Mucosa of descending colon (tissue), 3 donors: ENCODE results near the gene PHACTR1. TPM values are rescaled to one million over a fixed set of nuclear protein-coding genes. Genes with fewer than 3 reads are reported as not detected.
A peak's percentile ranks its signal among the peaks of the same experiment; 100 is the strongest.

Experiments used
- ATAC-seq: fragments of 200-7000 bp; cut with Tn5 transposase; one replicate; pipeline ENCODE4 v1.9.1; 2020; ENCODE audit warnings: mild to moderate bottlenecking, moderate library complexity
- DNase-seq, 3 donors: peaks; one replicate each; pipeline ENCODE4 v3.0.0-alpha.2; 2020
- H3K36me3 ChIP-seq: fragments of 200-600 bp; one replicate; pipeline ENCODE4 v1.8.0; 2021; ENCODE audit warnings: low read depth, mild to moderate bottlenecking
- H3K4me1 ChIP-seq: fragments of 200-600 bp; one replicate; pipeline ENCODE4 v1.8.0; 2021; ENCODE audit warnings: low read depth, mild to moderate bottlenecking
- H3K4me3 ChIP-seq: fragments of 200-600 bp; one replicate; pipeline ENCODE4 v1.8.0; 2021; ENCODE audit warnings: mild to moderate bottlenecking
- H3K9me3 ChIP-seq: fragments of 200-600 bp; one replicate; pipeline ENCODE4 v1.8.0; 2021; ENCODE audit warnings: mild to moderate bottlenecking
- CTCF ChIP-seq: fragments of 200-600 bp; IDR thresholded peaks from one replicate; pipeline ENCODE4 v1.8.0; 2022; ENCODE audit warnings: antibody characterized with exemption, mild to moderate bottlenecking
- intact Hi-C, 2 donors: fragments of 100-400 bp; cut with DNase I in 1 of 2; cut with micrococcal nuclease in 1 of 2; formaldehyde crosslinking; loops; one replicate each; pipeline versions ENCODE4 v1.11.0 to v1.11.1; 2022; cut with DNase I, micrococcal nuclease
- total RNA-seq, 3 donors: library from RNA; stranded (reverse); fragmentation: NEBNext Ultra II Directional in 2 of 3; extraction: Animal tissue kit (Norgen Biotek cat#: 25700) in 2 of 3; gene quantifications; one replicate each; pipeline versions ENCODE4 v1.2.1 to v1.2.4, GENCODE V29; 2021 to 2023
- donor health status: DM: no; HTN: no; CAD: no; lungs with moderate emphysema.
- donor health status: DM: no; HTN: no; CAD: no.
- donor health status: DM: no; HTN: yes; CAD: no.

The PHACTR1 gene
- total RNA-seq, 3 donors from 2014 or later, result 2.7 to 4.7 (median 3.1) TPM

DNA sequence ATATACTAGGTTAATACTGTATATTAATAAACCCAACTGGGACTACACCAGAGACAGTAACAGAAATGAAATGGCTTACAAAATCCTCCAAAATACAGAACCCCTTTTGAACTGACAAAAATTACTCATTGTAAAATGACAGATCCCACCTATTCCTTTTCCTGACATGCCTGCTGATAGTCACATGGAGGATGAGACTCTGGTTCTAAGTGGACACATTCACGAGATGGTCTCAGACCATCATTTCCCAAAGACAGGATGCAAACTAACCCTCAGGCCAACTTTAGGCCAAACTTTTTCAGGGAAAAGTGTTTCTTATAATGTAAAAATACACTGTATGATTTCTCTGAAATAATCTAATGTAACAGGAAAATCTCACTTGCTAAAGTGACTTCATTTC lies 589.2 kb downstream of the PHACTR1 start:
- Histone ChIP-seq H3K36me3 (peaks cover 5% of the 10 kb centered on the region), H3K4me3 (no peak overlapping the region), H3K4me1 (peaks cover 21% of the 10 kb centered on the region), H3K9me3 (no peaks in the 10 kb centered on the region)
- DNase-seq (no peak), ATAC-seq (no peak)
- intact Hi-C loops, result no loop called here
- no peak for TF ChIP-seq CTCF

DNA sequence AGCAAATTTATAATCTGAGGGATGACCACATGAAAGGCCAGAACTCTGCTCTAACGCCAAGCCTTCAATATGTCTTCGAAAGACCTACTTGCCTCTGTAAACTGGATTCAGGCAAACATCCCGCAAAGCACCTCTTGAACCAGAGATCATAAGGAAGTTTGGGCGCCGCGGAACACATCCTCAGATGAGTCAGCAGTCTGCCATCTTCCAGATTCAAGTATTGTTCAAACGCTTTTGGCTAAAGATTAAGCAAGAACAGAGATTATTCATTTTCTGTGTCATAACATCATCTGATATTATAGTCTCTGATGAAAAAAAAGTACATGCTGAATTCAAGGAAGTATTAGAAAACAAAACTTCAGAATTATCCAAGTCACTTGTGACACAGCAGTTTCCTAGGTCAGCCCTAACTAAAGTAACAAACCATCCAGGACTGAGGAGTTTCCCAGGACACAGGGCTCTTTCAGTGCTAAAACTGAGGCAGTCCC lies 591.0 kb downstream of the PHACTR1 start:
- DNase-seq (no peak), ATAC-seq (peak; percentile 38)
- peaks cover 17% of the 10 kb centered on the region for H3K4me1 ChIP-seq
- intact Hi-C loops, result no loop called here
- no peak overlapping the region for H3K4me3 ChIP-seq
- no peaks in the 10 kb centered on the region for H3K9me3 ChIP-seq
- no peak for TF ChIP-seq CTCF
- H3K36me3 ChIP-seq, result peaks cover 5% of the 10 kb centered on the region

DNA sequence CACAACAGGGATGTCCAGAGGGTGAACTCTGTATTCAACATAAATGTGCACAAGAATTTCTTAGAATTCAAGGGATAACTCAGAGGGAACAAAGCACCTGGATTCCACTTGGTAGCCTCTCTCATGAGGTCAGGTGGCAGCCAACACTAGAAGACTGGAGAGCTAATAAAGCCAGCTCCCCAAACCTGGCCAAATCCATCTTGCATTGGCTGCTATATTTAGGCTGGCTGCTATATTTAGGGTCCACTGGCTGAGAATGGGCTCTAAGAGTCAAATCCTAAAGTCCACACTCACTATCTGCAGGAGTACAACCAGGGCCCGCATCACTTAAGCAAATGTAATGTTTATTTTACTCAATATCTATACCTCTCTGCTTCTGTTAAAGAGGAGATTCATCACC lies 591.8 kb downstream of the PHACTR1 start:
- DNase-seq (no peak), ATAC-seq (no peak)
- Histone ChIP-seq H3K36me3 (peaks cover 5% of the 10 kb centered on the region), H3K9me3 (no peaks in the 10 kb centered on the region), H3K4me3 (no peak overlapping the region), H3K4me1 (peaks cover 11% of the 10 kb centered on the region)
- no peak for TF ChIP-seq CTCF
- intact Hi-C loops, result no loop called here

DNA sequence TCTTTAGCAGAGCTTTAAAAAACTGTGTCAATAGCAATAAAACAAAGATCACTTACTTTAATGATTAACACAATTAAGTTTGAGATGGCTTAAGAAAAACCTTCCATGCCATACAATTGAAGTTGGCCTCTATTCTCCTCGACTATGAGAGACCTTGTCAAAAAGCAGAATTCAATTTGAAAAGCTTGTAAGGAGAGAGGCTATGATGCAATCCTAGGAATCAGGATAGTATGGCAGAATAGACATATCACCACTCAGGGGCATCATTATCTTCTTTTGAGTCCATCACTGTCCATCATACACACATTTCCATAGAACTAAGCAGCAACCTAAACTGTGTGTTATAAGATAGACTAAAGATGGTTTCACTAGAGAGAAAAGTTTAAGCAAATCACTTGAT lies 594.6 kb downstream of the PHACTR1 start:
- no peak overlapping the region for H3K4me3 ChIP-seq
- DNase-seq (no peak), ATAC-seq (no peak)
- TF ChIP-seq CTCF, result no peak
- no peaks in the 10 kb centered on the region for H3K4me1 ChIP-seq
- H3K9me3 ChIP-seq, result no peaks in the 10 kb centered on the region
- peaks cover 5% of the 10 kb centered on the region for H3K36me3 ChIP-seq
- intact Hi-C loops, result no loop called here

- H3K4me1 ChIP-seq, result no peaks in the 10 kb centered on the region
- intact Hi-C loops, result no loop called here
- TF ChIP-seq CTCF, result no peak
- H3K9me3 ChIP-seq, result no peaks in the 10 kb centered on the region
- H3K36me3 ChIP-seq, result no peaks in the 10 kb centered on the region
- ATAC-seq, result no peak
- H3K4me3 ChIP-seq, result no peak overlapping the region
- DNase-seq, result no peak
Observed at GRCh38 chr6:13314806-13315205, 598.2 kb downstream of the PHACTR1 start.

DNA sequence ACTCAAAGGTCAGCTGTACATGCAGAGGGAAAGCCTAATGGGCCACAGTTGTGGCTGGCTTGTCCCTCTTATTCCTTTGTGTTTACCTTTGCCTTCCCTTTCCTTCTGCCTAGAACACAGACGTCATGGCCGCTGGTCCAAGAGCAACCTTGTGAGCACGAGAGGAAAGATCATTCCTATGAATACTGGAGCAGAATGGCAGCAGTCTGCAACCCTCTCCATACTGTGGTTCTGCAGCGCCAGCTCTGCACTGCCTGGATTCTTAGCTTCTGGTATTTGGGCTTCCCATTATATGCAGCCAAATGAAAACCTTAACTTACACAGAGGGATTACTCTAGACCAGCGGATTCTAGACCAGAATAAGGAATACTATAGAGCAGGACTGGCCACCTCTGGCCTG lies 599.3 kb downstream of the PHACTR1 start:
- no peak for ATAC-seq
- intact Hi-C loops, result no loop called here

More for the DNA sequence above, 599.3 kb downstream of the PHACTR1 start:
- DNase-seq, result no peak
- H3K4me3 ChIP-seq, result no peak overlapping the region
- no peaks in the 10 kb centered on the region for H3K36me3 ChIP-seq
- TF ChIP-seq CTCF, result no peak
- H3K9me3 ChIP-seq, result no peaks in the 10 kb centered on the region
- no peaks in the 10 kb centered on the region for H3K4me1 ChIP-seq
